Type B pancreatic cell (in vitro differentiated cells): Measurements from ENCODE around the gene HPN. TPM values are rescaled to one million over a fixed set of nuclear protein-coding genes. Genes with fewer than 3 reads are reported as not detected.
"Not testable (repeated sequence)": the region's sequence is repeated elsewhere in the genome, so short reads cannot be mapped to it uniquely, and the experiment has no call there.

Experiments
- DNase-seq: peaks from one replicate; pipeline ENCODE4 v3.0.0; 2021; ENCODE audit warnings: mixed read lengths; ENCODE audit not compliant: unreplicated experiment; ENCODE audit errors: extremely low spot score
- H3K27ac Mint-ChIP-seq: 2 replicates; pipeline ENCODE4 v1.8.0; 2021; ENCODE audit warnings: mild to moderate bottlenecking, mixed read lengths
- H3K27me3 Mint-ChIP-seq: 2 replicates; pipeline ENCODE4 v1.8.0; 2021; ENCODE audit warnings: mixed read lengths
- H3K36me3 Mint-ChIP-seq: 2 replicates; pipeline ENCODE4 v1.8.0; 2021; ENCODE audit warnings: mixed read lengths
- H3K4me1 Mint-ChIP-seq: one replicate; pipeline ENCODE4 v1.8.0; 2021; ENCODE audit warnings: mixed read lengths; ENCODE audit not compliant: unreplicated experiment
- H3K4me3 Mint-ChIP-seq: 2 replicates; pipeline ENCODE4 v1.8.0; 2021; ENCODE audit warnings: mild to moderate bottlenecking, mixed read lengths
- H3K9me3 Mint-ChIP-seq: 2 replicates; pipeline ENCODE4 v1.8.0; 2021; ENCODE audit warnings: mixed read lengths
- total RNA-seq: library from RNA; stranded (reverse); gene quantifications from 2 replicates; pipeline ENCODE4 v1.2.1, GENCODE V29; 2021; ENCODE audit warnings: low replicate concordance
- TF ChIP-seq, protein P1 (sequence below): fragments of 200-600 bp; sonication (generic); conservative IDR thresholded peaks from 2 replicates; pipeline ENCODE4 v1.5.0; 2021; ENCODE audit warnings: antibody characterized with exemption, mild to moderate bottlenecking

HPN gene
- total RNA-seq, 1 donor from 2014 or later, result 15.1 TPM

DNA sequence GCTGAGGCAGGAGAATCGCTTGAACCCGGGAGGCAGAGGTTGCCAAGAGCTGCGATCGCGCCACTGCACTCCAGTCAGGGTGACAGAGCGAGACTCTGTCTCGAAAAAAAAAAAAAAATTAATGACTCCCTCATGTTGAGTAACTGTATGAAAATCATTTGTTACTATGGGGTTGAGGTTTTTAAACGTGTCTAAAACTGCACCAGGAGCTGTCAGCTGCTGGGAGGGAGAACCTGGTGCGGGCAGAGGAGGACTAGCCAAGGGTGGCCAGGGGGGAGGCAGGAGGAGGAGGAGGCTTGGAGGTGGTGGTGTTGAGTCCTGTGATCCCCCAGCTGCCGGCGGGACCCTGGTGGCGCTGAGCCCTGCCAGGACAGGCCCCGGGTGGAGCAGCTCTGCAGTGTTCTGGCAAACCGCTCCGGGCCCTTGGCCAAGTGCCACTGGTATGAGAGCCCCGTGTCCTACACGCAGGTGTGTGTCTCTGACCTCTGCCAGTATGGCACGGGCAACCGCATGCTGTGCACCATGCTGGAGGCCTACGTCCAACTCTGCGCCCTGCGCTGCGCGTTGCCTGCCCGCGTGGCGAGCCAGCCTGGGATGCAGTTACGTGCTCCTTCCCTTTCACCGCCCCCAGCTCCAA is 57.0 kb downstream of the HPN start:
- H3K4me3 Mint-ChIP-seq, result no peak overlapping the region
- peak overlapping the region; percentile 70 for H3K27ac Mint-ChIP-seq
- no peaks in the 10 kb centered on the region for H3K36me3 Mint-ChIP-seq
- DNase-seq, result no peak
- H3K27me3 Mint-ChIP-seq, result no peaks in the 10 kb centered on the region
- no peaks in the 10 kb centered on the region for H3K4me1 Mint-ChIP-seq
- TF ChIP-seq, protein P1, sequence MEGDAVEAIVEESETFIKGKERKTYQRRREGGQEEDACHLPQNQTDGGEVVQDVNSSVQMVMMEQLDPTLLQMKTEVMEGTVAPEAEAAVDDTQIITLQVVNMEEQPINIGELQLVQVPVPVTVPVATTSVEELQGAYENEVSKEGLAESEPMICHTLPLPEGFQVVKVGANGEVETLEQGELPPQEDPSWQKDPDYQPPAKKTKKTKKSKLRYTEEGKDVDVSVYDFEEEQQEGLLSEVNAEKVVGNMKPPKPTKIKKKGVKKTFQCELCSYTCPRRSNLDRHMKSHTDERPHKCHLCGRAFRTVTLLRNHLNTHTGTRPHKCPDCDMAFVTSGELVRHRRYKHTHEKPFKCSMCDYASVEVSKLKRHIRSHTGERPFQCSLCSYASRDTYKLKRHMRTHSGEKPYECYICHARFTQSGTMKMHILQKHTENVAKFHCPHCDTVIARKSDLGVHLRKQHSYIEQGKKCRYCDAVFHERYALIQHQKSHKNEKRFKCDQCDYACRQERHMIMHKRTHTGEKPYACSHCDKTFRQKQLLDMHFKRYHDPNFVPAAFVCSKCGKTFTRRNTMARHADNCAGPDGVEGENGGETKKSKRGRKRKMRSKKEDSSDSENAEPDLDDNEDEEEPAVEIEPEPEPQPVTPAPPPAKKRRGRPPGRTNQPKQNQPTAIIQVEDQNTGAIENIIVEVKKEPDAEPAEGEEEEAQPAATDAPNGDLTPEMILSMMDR, result no peak
- no peaks in the 10 kb centered on the region for H3K9me3 Mint-ChIP-seq

DNA sequence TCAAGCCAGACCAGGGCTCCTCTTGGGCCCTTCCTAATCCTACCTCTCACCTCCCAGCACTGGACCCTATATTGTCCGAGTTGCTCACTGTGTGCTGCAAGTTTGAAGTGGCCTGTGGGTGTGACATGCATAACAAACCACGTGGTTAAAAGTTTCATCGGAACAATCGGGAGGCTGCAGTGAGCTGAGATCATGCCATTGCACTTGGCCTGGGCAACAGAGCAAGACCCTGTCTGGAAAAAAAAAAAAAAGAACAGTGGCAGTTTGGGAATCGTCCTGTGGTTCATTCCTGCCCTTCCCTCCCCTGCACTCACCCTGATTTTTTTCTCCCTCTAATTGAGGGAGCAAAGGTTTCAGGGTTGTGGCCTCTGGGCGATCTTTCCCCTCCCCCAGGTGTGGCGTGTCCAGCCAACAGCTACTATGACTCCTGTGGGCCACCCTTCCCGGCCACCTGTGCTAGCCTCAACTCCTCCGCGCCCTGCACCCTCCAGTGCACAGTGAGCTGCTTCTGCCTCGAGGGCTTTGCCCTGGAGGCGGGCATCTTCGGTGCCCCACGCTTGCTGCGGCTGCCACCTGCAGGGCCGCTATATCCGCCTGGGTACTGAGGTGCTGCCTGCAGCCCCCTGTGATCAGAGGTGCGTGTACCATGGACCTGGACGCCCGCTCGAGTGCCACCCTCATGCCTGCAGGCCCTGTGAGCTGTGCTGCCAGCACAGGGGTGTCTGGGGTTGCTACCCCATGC is 57.8 kb downstream of the HPN start:
- no peak for DNase-seq
- no peak overlapping the region for H3K4me3 Mint-ChIP-seq
- no peaks in the 10 kb centered on the region for H3K9me3 Mint-ChIP-seq
- H3K36me3 Mint-ChIP-seq, result no peaks in the 10 kb centered on the region
- peak overlapping the region; percentile 70 for H3K27ac Mint-ChIP-seq
- no peaks in the 10 kb centered on the region for H3K4me1 Mint-ChIP-seq
- TF ChIP-seq, protein P1, result no peak
- H3K27me3 Mint-ChIP-seq, result no peaks in the 10 kb centered on the region

DNA sequence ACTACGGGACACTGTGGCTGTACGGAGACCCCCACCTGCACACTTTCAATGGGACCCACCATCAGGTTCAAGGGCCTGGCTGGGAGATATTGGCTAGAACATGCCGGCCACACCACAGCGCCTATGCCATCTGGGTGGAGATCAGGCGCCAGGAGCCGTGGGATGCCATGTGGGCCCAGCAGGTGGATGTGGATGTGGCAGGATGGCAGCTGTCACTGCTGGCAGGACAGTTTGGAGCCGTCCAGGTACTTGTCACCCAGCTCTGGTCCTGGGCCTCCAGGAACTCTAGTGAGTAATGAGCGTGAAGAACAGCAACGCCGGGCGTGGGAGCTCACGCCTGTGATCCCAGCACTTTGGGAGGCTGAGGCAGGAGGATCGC is 58.4 kb downstream of the HPN start:
- Mint-ChIP-seq H3K27ac (no peak overlapping the region), H3K9me3 (no peaks in the 10 kb centered on the region), H3K36me3 (no peaks in the 10 kb centered on the region), H3K27me3 (no peaks in the 10 kb centered on the region), H3K4me1 (no peaks in the 10 kb centered on the region), H3K4me3 (no peak overlapping the region)
- DNase-seq, result no peak
- TF ChIP-seq, protein P1, result no peak

DNA sequence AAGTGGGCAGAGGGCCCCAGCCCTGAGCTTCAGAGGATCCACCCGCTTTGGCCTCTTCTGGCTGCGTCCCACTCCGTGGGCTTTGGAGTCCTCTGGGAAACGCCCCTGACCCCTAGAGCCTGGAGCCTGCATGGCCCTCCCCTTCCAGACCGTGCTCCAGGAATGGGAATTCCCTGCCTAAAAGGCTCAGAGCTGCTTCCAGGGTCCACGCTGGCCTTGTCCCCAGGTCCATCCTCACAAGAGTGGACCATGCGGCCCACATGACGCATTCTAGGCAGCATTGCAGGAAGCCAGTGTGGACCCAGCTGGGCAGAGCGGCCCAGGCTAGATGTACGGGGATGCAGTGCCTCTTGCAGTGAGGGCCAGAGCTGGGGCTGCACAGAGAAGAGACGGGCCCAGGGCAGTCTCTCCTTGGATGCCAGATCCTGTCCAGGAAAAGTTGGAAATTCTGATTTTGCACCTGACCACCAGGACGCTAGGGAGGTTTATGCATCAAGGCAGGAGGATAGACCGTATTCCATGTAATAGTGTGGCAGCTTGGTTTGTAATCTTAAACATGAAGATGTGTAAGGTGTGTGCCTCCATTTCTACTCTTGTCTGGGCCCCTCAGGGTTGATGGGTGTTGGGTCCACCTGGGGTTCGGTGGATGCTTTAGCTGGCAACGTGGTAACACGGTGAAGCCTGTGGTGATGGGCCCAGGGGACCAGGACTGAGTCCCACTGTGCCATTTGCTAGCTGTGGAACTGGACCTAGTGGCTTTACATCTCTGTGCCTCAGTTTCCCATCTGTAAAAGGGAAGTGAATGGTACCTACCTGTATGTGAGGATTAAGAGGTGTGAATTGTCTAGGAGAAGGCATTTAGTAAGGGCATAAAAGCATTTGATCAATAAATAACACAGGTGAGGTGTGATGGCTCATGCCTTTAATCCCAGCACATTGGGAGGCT is 59.3 kb downstream of the HPN start:
- Mint-ChIP-seq H3K4me3 (no peak overlapping the region), H3K36me3 (no peaks in the 10 kb centered on the region), H3K27ac (no peak overlapping the region), H3K27me3 (no peaks in the 10 kb centered on the region), H3K4me1 (no peaks in the 10 kb centered on the region), H3K9me3 (no peaks in the 10 kb centered on the region)
- TF ChIP-seq, protein P1, result no peak
- no peak for DNase-seq

DNA sequence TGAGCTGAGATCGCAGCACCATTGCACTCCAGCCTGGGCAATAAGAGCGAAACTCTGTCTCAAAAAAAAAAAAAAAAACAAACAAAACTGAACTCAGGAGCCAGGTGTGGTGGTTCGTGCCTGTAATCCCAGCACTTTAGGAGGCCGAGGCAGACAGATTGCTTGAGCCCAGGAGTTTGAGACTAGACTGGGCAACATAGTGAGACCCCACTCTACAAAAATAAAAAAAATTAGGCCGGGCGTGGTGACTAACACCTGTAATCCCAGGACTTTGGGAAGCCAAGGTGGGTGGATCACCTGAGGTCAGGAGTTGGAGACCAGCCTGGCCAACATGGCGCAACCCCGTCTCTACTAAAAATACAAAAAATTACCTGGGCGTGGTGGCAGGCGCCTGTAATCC is 60.4 kb downstream of the HPN start:
- not testable (repeated sequence) for H3K27ac Mint-ChIP-seq, H3K4me3 Mint-ChIP-seq, H3K36me3 Mint-ChIP-seq, H3K4me1 Mint-ChIP-seq, H3K9me3 Mint-ChIP-seq, DNase-seq, H3K27me3 Mint-ChIP-seq

DNA sequence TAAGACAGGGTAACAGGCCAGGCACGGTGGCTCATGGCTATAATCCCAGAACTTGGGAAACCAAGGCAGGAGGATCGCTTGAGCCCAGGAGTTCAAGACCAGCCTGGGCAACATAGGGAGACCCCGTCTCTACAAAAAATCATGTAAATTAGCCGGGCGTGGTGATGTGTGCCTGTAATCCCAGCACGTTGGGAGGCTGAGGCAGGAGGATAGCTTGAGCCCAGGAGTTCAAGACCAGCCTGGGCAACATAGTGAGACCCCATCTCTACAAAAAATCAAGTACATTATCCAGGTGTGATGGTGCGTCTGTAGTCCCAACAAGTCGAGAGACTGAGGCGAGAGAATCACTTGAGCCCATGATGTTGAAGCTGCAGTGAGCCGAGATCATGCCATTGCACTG is 62.1 kb downstream of the HPN start:
- not testable (repeated sequence) for H3K27ac Mint-ChIP-seq, H3K36me3 Mint-ChIP-seq, H3K4me3 Mint-ChIP-seq, H3K4me1 Mint-ChIP-seq, H3K9me3 Mint-ChIP-seq, H3K27me3 Mint-ChIP-seq, DNase-seq
